Activated naive CD4-positive, alpha-beta T cell (primary cell): ENCODE measurements around the gene SRGAP2C.
"Not testable (repeated sequence)": the region's sequence is repeated elsewhere in the genome, so short reads cannot be mapped to it uniquely, and the experiment has no call there.

Experiments used
- DNase-seq, 4 experiments: peaks; one replicate each; lab custom pipeline; 2025; lab: John Stamatoyannopoulos, UW

The SRGAP2C gene

GRCh38 chr1:121186191-121186590, 1.4 kb downstream of the SRGAP2C start:
- DNase-seq = not testable (repeated sequence)

GRCh38 chr1:121187914-121188313, 3.1 kb downstream of the SRGAP2C start:
- DNase-seq = not testable (repeated sequence)

- not testable (repeated sequence) for DNase-seq
These were observed 7.7 kb downstream of the SRGAP2C start for GRCh38 chr1:121192512-121192911.

- not testable (repeated sequence) for DNase-seq
These were observed 12.5 kb downstream of the SRGAP2C start for GRCh38 chr1:121197095-121197882.

GRCh38 chr1:121199763-121200162, 15.0 kb downstream of the SRGAP2C start:
- not testable (repeated sequence) for DNase-seq

GRCh38 chr1:121200232-121200631, 15.5 kb downstream of the SRGAP2C start:
- DNase-seq = not testable (repeated sequence)

GRCh38 chr1:121200985-121201981, 16.5 kb downstream of the SRGAP2C start:
- not testable (repeated sequence) for DNase-seq

- DNase-seq = not testable (repeated sequence)
These were observed 18.2 kb downstream of the SRGAP2C start for GRCh38 chr1:121202986-121203385.

- not testable (repeated sequence) for DNase-seq
These were observed 21.3 kb downstream of the SRGAP2C start for GRCh38 chr1:121205786-121206711.

- DNase-seq = not testable (repeated sequence)
These were observed 22.6 kb downstream of the SRGAP2C start for GRCh38 chr1:121207328-121207727.

- DNase-seq = not testable (repeated sequence)
These were observed 23.6 kb downstream of the SRGAP2C start for GRCh38 chr1:121208375-121208774.

- not testable (repeated sequence) for DNase-seq
These were observed 26.0 kb downstream of the SRGAP2C start for GRCh38 chr1:121210778-121211177.

GRCh38 chr1:121213491-121213890, 28.7 kb downstream of the SRGAP2C start:
- not testable (repeated sequence) for DNase-seq

GRCh38 chr1:121214544-121215156, 29.9 kb downstream of the SRGAP2C start:
- DNase-seq = not testable (repeated sequence)

- DNase-seq = not testable (repeated sequence)
These were observed 31.1 kb downstream of the SRGAP2C start for GRCh38 chr1:121215699-121216417.

GRCh38 chr1:121216676-121217075, 31.9 kb downstream of the SRGAP2C start:
- not testable (repeated sequence) for DNase-seq

GRCh38 chr1:121221770-121222169, 37.0 kb downstream of the SRGAP2C start:
- not testable (repeated sequence) for DNase-seq

GRCh38 chr1:121224714-121225113, 39.9 kb downstream of the SRGAP2C start:
- not testable (repeated sequence) for DNase-seq

- not testable (repeated sequence) for DNase-seq
These were observed 41.6 kb downstream of the SRGAP2C start for GRCh38 chr1:121226295-121226904.

GRCh38 chr1:121226925-121227324, 42.1 kb downstream of the SRGAP2C start:
- DNase-seq = not testable (repeated sequence)
